ENCODE measurements around the gene HAO2.

HAO2 gene

GRCh38 chr1:119361205-119361604, 7.4 kb upstream of the HAO2 start:
- no peak for FAIRE-seq
- no peak for DNase-seq (ENCODE audit: insufficient read length, low spot score)
- no peak for TF ChIP-seq POLR2A (IDR thresholded peaks at IDR 0.05; ENCODE audit: low read depth, low read length)
- TF ChIP-seq SPI1 (IDR thresholded peaks at IDR 0.05; ENCODE audit: low read depth, low read length): no peak
- no peak for TF ChIP-seq TAF1 (IDR thresholded peaks at IDR 0.05; ENCODE audit: low read depth, low read length)
- TF ChIP-seq POU2F2 (IDR thresholded peaks at IDR 0.05; ENCODE audit: low read depth, low read length): no peak
- no peak for TF ChIP-seq PAX5 (IDR thresholded peaks at IDR 0.05; ENCODE audit: insufficient read depth, low read length, severe bottlenecking)
- TF ChIP-seq POLR2AphosphoS5 (IDR thresholded peaks at IDR 0.05; ENCODE audit: low read depth, low read length): no peak

DNA sequence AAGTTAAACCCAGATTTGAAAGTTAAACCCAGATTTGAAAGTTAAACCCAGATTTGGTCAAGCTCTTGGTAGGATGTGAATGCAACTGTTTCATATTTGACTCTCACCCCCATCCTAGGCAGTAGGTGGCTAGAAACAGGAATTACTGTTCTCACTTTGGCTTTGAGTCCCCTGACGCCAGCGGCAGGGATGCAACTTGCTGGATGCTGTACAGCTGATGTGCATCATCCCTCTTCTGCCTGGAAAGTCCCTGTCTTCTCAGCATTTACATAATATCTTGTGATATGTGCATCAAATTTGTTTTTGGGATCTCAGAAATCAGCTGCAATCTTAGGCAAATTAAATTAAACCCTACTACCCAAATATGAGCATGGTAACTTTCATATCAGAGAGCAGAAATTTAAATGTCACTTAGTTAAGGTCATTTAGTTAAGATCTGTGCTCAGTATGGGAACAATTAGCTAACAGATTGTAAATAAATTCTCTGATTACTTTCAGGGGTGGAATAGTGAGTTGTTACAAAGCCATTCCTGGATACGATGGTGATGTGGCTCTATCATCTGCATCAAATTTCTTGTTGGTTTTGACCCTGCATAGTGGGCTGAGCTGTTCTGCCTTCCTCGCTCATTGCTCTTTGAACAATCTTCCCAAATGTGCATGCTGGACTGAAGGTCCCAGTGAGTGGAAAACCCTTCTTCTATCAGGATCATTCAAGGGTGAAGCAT, 6.8 kb upstream of the HAO2 start:
- TF ChIP-seq PAX5 (IDR thresholded peaks at IDR 0.05; ENCODE audit: insufficient read depth, low read length, severe bottlenecking) (no peak), POU2F2 (IDR thresholded peaks at IDR 0.05; ENCODE audit: low read depth, low read length) (no peak), POLR2AphosphoS5 (IDR thresholded peaks at IDR 0.05; ENCODE audit: low read depth, low read length) (no peak)
- FAIRE-seq (no peak), DNase-seq (ENCODE audit: insufficient read length, low spot score) (no peak)

GRCh38 chr1:119363162-119363561, 5.4 kb upstream of the HAO2 start:
- TF ChIP-seq TAF1 (IDR thresholded peaks at IDR 0.05; ENCODE audit: low read depth, low read length): no peak
- no peak for TF ChIP-seq PAX5 (IDR thresholded peaks at IDR 0.05; ENCODE audit: insufficient read depth, low read length, severe bottlenecking)
- no peak for TF ChIP-seq SPI1 (IDR thresholded peaks at IDR 0.05; ENCODE audit: low read depth, low read length)
- no peak for TF ChIP-seq POLR2AphosphoS5 (IDR thresholded peaks at IDR 0.05; ENCODE audit: low read depth, low read length)
- no peak for TF ChIP-seq POLR2A (IDR thresholded peaks at IDR 0.05; ENCODE audit: low read depth, low read length)
- no peak for TF ChIP-seq POU2F2 (IDR thresholded peaks at IDR 0.05; ENCODE audit: low read depth, low read length)
- FAIRE-seq (no peak), DNase-seq (ENCODE audit: insufficient read length, low spot score) (no peak)

- TF ChIP-seq TAF1 (IDR thresholded peaks at IDR 0.05; ENCODE audit: low read depth, low read length) (no peak), PAX5 (IDR thresholded peaks at IDR 0.05; ENCODE audit: insufficient read depth, low read length, severe bottlenecking) (no peak), POLR2AphosphoS5 (IDR thresholded peaks at IDR 0.05; ENCODE audit: low read depth, low read length) (no peak), POLR2A (IDR thresholded peaks at IDR 0.05; ENCODE audit: low read depth, low read length) (no peak), SPI1 (IDR thresholded peaks at IDR 0.05; ENCODE audit: low read depth, low read length) (no peak), POU2F2 (IDR thresholded peaks at IDR 0.05; ENCODE audit: low read depth, low read length) (no peak)
- FAIRE-seq (no peak), DNase-seq (ENCODE audit: insufficient read length, low spot score) (no peak)
Measured at GRCh38 chr1:119364640-119365039, 3.9 kb upstream of the HAO2 start.

DNA sequence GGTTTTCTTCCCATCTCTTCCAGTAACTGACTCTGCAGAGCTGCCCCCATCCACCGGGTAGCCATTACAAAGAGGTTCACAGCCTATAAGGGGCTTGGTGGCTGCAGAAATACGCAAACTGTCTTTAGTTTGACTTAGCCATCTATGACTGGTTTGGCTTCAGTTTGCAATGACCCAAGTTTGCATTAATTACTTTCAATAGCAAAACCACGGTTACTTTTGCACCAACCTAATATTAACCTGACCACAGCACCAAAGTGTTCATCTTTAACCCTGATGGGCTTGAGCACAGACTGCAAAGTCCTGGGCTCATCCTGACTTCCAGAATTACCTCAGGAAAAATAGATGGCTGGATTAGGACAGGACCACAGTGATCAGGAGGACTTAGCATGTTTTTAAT, 2.2 kb upstream of the HAO2 start:
- no peak for DNase-seq (ENCODE audit: insufficient read length, low spot score)
- no peak for FAIRE-seq
- TF ChIP-seq SPI1 (IDR thresholded peaks at IDR 0.05; ENCODE audit: low read depth, low read length): no peak
- TF ChIP-seq POLR2A (IDR thresholded peaks at IDR 0.05; ENCODE audit: low read depth, low read length): no peak
- no peak for TF ChIP-seq TAF1 (IDR thresholded peaks at IDR 0.05; ENCODE audit: low read depth, low read length)
- TF ChIP-seq PAX5 (IDR thresholded peaks at IDR 0.05; ENCODE audit: insufficient read depth, low read length, severe bottlenecking): no peak
- no peak for TF ChIP-seq POLR2AphosphoS5 (IDR thresholded peaks at IDR 0.05; ENCODE audit: low read depth, low read length)
- no peak for TF ChIP-seq POU2F2 (IDR thresholded peaks at IDR 0.05; ENCODE audit: low read depth, low read length)

- peak; percentile 72 for FAIRE-seq
- TF ChIP-seq PAX5 (IDR thresholded peaks at IDR 0.05; ENCODE audit: insufficient read depth, low read length, severe bottlenecking): no peak
- TF ChIP-seq POU2F2 (IDR thresholded peaks at IDR 0.05; ENCODE audit: low read depth, low read length): no peak
- TF ChIP-seq SPI1 (IDR thresholded peaks at IDR 0.05; ENCODE audit: low read depth, low read length): no peak
- TF ChIP-seq POLR2A (IDR thresholded peaks at IDR 0.05; ENCODE audit: low read depth, low read length): no peak
- TF ChIP-seq POLR2AphosphoS5 (IDR thresholded peaks at IDR 0.05; ENCODE audit: low read depth, low read length): no peak
- no peak for TF ChIP-seq TAF1 (IDR thresholded peaks at IDR 0.05; ENCODE audit: low read depth, low read length)
- DNase-seq (ENCODE audit: insufficient read length, low spot score): peak; percentile 15
Measured at GRCh38 chr1:119367432-119368124, 1.0 kb upstream of the HAO2 start.

DNA sequence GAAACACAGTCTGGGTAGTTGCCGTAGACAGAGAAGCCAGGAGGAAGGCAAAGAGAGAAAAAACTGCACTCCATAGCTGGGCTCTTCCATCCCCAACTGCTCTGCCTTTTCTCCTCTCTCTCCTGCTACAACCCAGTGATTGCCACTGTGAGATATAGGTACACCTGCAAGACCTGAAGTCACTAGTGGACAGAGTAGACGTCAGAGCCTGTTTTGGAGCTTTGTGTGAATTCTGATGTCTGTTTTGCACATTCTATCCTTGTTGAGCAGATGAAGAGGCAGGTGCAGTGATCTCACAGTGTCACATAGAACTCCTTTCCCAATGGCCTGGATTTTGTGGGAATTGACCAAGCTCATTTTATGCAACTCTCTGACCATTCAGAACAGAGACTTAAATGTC, 2.2 kb downstream of the HAO2 start:
- DNase-seq (ENCODE audit: insufficient read length, low spot score) (no peak), FAIRE-seq (no peak)
- TF ChIP-seq POU2F2 (IDR thresholded peaks at IDR 0.05; ENCODE audit: low read depth, low read length) (no peak), TAF1 (IDR thresholded peaks at IDR 0.05; ENCODE audit: low read depth, low read length) (no peak), PAX5 (IDR thresholded peaks at IDR 0.05; ENCODE audit: insufficient read depth, low read length, severe bottlenecking) (no peak), SPI1 (IDR thresholded peaks at IDR 0.05; ENCODE audit: low read depth, low read length) (no peak)

GRCh38 chr1:119371815-119372214, 3.2 kb downstream of the HAO2 start:
- no peak for DNase-seq (ENCODE audit: insufficient read length, low spot score)
- no peak for FAIRE-seq
- TF ChIP-seq SPI1 (IDR thresholded peaks at IDR 0.05; ENCODE audit: low read depth, low read length) (no peak), POLR2AphosphoS5 (IDR thresholded peaks at IDR 0.05; ENCODE audit: low read depth, low read length) (no peak), POU2F2 (IDR thresholded peaks at IDR 0.05; ENCODE audit: low read depth, low read length) (no peak), POLR2A (IDR thresholded peaks at IDR 0.05; ENCODE audit: low read depth, low read length) (no peak), TAF1 (IDR thresholded peaks at IDR 0.05; ENCODE audit: low read depth, low read length) (no peak), PAX5 (IDR thresholded peaks at IDR 0.05; ENCODE audit: insufficient read depth, low read length, severe bottlenecking) (no peak)

- no peak for FAIRE-seq
- TF ChIP-seq SPI1 (IDR thresholded peaks at IDR 0.05; ENCODE audit: low read depth, low read length): no peak
- peak; percentile 29 for DNase-seq (ENCODE audit: insufficient read length, low spot score)
Measured at GRCh38 chr1:119372503-119373086, 4.0 kb downstream of the HAO2 start.
